IPS-15b (cell line): ENCODE results near the gene LGR4.

Experiments used
- H3K27me3 ChIP-seq: one replicate; pipeline ENCODE4 v1.6.1; 2013; ENCODE audit warnings: low read length; ENCODE audit not compliant: control insufficient read depth, insufficient read depth
- H3K36me3 ChIP-seq: one replicate; pipeline ENCODE4 v1.6.1; 2013; ENCODE audit warnings: low read length; ENCODE audit not compliant: control insufficient read depth, insufficient read depth
- H3K4me1 ChIP-seq: one replicate; pipeline ENCODE4 v1.6.1; 2013; ENCODE audit warnings: mild to moderate bottlenecking, low read length; ENCODE audit not compliant: control insufficient read depth, insufficient read depth
- H3K4me3 ChIP-seq: one replicate; pipeline ENCODE4 v1.5.1; 2013; ENCODE audit warnings: low read depth, low read length
- H3K9ac ChIP-seq: one replicate; pipeline ENCODE4 v1.6.1; 2013; ENCODE audit warnings: low read depth, mild to moderate bottlenecking, low read length
- H3K9me3 ChIP-seq: one replicate; pipeline ENCODE4 v1.6.1; 2013; ENCODE audit warnings: mild to moderate bottlenecking, low read length; ENCODE audit not compliant: control insufficient read depth, insufficient read depth

LGR4 gene

GRCh38 chr11:27380771-27381170 lies 91.8 kb downstream of the LGR4 start:
- peaks cover 17% of the 10 kb centered on the region for H3K36me3 ChIP-seq
- H3K9me3 ChIP-seq: no peaks in the 10 kb centered on the region
- H3K27me3 ChIP-seq: no peaks in the 10 kb centered on the region
- H3K4me3 ChIP-seq: no peak overlapping the region
- no peak overlapping the region for H3K9ac ChIP-seq
- no peaks in the 10 kb centered on the region for H3K4me1 ChIP-seq

DNA sequence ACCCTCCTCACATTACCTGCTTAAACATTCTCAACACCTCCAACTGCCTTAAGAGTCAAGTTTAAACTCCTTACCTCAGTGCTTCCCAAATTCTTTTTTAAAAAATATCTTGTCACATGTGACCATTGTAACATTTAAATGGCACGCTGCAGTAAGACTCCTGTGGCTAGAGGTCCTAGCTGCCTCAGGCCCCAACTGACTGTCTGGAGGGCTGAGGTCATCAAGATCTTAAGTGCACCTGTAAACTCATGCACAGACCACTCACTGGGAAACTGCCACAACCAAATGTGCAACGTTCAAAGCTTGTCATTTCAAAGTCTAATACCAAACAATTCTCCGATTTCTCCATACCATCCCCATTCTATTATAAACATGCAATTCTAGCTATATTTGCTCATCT lies 93.1 kb downstream of the LGR4 start:
- H3K9me3 ChIP-seq: no peaks in the 10 kb centered on the region
- no peaks in the 10 kb centered on the region for H3K4me1 ChIP-seq
- peaks cover 8% of the 10 kb centered on the region for H3K36me3 ChIP-seq
- H3K27me3 ChIP-seq: no peaks in the 10 kb centered on the region
- H3K4me3 ChIP-seq: no peak overlapping the region
- H3K9ac ChIP-seq: no peak overlapping the region

- H3K36me3 ChIP-seq: peaks cover 22% of the 10 kb centered on the region
Observed at GRCh38 chr11:27375370-27375769, 97.2 kb downstream of the LGR4 start.

DNA sequence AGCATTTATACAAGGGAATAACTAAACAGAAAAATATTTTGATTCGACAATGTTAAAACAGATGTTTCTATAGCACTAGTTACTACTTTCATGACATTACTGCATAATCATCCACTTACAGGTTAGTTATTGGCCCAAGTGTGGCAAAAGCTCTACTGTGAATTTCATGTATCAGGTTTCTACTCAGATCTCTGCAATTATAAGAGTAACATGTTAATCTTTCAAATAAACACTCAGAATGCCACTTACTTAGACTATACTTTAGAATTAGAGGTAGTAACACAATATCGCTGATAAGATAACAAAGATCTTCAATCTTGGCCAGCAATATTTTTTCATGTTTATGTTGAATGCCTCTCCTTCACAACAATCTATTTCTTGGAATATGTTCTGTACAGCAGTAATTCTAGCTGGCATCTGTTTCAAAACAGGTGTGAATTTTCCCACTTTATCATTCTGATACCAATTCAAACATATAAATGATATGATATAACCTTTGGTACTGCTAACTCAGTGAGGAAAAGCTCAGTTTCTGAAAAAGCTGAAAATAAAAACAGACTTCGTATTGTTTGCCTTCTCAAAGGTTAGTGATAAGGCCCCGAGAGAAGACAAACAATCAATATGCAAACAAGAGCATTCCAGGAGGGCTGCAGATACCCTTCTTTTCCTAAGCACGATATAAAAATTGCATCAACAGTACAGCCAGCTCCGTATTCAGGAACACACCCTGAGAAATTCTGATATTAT lies 98.6 kb downstream of the LGR4 start:
- no peaks in the 10 kb centered on the region for H3K27me3 ChIP-seq
- no peaks in the 10 kb centered on the region for H3K9me3 ChIP-seq
- H3K36me3 ChIP-seq: peaks cover 24% of the 10 kb centered on the region
- no peaks in the 10 kb centered on the region for H3K4me1 ChIP-seq
- no peak overlapping the region for H3K9ac ChIP-seq
- no peak overlapping the region for H3K4me3 ChIP-seq

More at GRCh38 chr11:27375370-27375769, 97.2 kb downstream of the LGR4 start:
- H3K4me1 ChIP-seq: no peaks in the 10 kb centered on the region
- no peak overlapping the region for H3K9ac ChIP-seq
- no peak overlapping the region for H3K4me3 ChIP-seq
- H3K9me3 ChIP-seq: no peaks in the 10 kb centered on the region
- no peaks in the 10 kb centered on the region for H3K27me3 ChIP-seq

DNA sequence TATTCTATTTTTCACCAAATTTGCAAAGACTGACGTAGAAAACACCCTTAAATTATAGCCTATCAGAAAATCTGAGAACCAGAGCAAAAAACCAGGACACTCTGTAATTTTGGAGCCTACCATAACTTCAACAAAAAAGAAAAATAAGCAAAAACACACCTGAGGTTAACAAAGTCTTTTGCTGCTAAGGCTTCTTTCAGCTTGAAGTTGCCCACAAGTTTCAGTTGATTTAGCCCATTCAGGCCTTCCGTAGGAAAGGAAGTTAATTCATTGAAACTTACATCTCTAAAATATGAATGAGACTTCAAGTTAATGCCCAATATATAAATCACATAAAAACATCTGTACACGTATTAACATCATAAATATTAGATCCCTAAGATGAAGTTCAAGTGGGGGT lies 99.2 kb downstream of the LGR4 start:
- H3K27me3 ChIP-seq: no peaks in the 10 kb centered on the region
- H3K36me3 ChIP-seq: peaks cover 24% of the 10 kb centered on the region
- no peaks in the 10 kb centered on the region for H3K9me3 ChIP-seq
- H3K4me3 ChIP-seq: no peak overlapping the region
- H3K4me1 ChIP-seq: no peaks in the 10 kb centered on the region
- H3K9ac ChIP-seq: no peak overlapping the region

DNA sequence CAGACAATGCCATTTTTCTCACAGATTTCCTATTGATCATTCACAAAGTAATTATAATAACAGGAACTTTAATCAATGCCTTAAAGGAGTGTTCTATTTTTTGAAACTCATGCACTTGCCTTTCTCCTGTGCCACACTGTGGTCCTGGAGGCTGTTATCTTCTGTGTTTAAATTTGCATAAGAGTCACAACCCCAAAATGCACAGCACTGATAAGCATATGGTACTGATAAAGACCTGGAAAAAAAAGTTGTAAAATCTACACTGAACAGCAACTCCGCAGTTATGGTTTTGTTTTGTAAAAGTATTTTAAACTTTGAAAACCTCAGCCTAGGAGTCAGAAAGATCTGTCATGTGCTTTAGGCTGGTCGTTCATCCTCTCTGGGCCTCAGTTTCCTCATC lies 100.4 kb downstream of the LGR4 start:
- no peak overlapping the region for H3K9ac ChIP-seq

GRCh38 chr11:27371489-27371888 lies 101.1 kb downstream of the LGR4 start:
- H3K9ac ChIP-seq: no peak overlapping the region
- H3K36me3 ChIP-seq: peaks cover 29% of the 10 kb centered on the region
- H3K4me1 ChIP-seq: no peaks in the 10 kb centered on the region
- no peaks in the 10 kb centered on the region for H3K9me3 ChIP-seq
- H3K27me3 ChIP-seq: no peaks in the 10 kb centered on the region
- no peak overlapping the region for H3K4me3 ChIP-seq

More for the DNA sequence above, 100.4 kb downstream of the LGR4 start:
- no peaks in the 10 kb centered on the region for H3K27me3 ChIP-seq
- no peaks in the 10 kb centered on the region for H3K4me1 ChIP-seq
- H3K4me3 ChIP-seq: no peak overlapping the region
- no peaks in the 10 kb centered on the region for H3K9me3 ChIP-seq
- peaks cover 29% of the 10 kb centered on the region for H3K36me3 ChIP-seq

DNA sequence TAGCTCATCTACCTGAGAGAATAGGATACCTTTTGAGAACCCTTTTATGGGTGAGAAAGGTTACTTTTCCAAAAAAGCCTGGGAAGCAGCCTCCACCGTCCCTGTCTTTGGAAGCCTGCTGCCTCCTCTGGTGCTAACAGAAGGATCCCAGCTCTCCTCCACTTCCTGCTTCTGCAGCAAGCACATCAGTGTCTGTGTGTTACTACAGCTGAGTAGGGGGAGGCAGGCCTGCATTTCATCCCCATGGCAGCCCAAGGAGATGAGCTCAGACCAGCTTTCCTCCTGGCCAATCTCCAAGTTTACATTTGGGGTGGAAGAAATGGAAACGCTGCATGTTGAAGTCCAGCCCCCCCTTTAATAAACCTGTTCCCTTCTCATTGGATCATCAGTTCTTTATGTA lies 102.2 kb downstream of the LGR4 start:
- Histone ChIP-seq H3K9ac (no peak overlapping the region), H3K4me1 (no peaks in the 10 kb centered on the region), H3K4me3 (no peak overlapping the region), H3K9me3 (no peaks in the 10 kb centered on the region), H3K27me3 (no peaks in the 10 kb centered on the region), H3K36me3 (peaks cover 29% of the 10 kb centered on the region)

GRCh38 chr11:27367881-27368280 lies 104.7 kb downstream of the LGR4 start:
- H3K9me3 ChIP-seq: no peaks in the 10 kb centered on the region
- no peak overlapping the region for H3K4me3 ChIP-seq
- H3K4me1 ChIP-seq: no peaks in the 10 kb centered on the region
- H3K9ac ChIP-seq: no peak overlapping the region
- H3K27me3 ChIP-seq: no peaks in the 10 kb centered on the region
- peaks cover 16% of the 10 kb centered on the region for H3K36me3 ChIP-seq

DNA sequence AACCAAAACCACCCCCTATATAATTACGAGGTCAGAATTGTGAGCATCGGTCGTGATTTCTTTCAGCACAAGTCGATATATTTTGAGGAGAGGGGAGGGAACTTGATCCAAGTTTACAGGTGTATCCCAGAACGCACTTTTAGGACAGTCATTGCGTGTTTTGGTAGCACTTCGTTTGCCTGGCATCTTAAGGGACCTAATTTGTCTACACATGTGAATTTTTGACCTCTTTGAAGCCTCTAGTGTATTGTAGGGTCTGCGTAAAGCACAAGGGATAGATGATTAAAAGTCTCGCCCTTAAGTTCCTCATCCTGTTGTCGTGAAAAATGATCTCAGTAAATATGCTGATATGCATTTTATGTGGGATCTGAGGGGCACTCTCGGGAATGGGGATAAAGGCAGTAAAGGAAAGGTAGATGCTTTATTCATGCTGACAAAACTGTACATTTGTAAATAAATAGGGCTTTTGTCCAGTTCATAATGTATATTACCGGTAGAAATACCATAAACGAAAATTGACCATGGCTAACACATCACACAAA lies 108.9 kb downstream of the LGR4 start:
- Histone ChIP-seq H3K36me3 (peaks cover 5% of the 10 kb centered on the region), H3K9ac (peak overlapping the region; percentile 14), H3K4me1 (peaks cover 5% of the 10 kb centered on the region), H3K27me3 (no peaks in the 10 kb centered on the region), H3K9me3 (no peaks in the 10 kb centered on the region), H3K4me3 (peak overlapping the region; percentile 95)

DNA sequence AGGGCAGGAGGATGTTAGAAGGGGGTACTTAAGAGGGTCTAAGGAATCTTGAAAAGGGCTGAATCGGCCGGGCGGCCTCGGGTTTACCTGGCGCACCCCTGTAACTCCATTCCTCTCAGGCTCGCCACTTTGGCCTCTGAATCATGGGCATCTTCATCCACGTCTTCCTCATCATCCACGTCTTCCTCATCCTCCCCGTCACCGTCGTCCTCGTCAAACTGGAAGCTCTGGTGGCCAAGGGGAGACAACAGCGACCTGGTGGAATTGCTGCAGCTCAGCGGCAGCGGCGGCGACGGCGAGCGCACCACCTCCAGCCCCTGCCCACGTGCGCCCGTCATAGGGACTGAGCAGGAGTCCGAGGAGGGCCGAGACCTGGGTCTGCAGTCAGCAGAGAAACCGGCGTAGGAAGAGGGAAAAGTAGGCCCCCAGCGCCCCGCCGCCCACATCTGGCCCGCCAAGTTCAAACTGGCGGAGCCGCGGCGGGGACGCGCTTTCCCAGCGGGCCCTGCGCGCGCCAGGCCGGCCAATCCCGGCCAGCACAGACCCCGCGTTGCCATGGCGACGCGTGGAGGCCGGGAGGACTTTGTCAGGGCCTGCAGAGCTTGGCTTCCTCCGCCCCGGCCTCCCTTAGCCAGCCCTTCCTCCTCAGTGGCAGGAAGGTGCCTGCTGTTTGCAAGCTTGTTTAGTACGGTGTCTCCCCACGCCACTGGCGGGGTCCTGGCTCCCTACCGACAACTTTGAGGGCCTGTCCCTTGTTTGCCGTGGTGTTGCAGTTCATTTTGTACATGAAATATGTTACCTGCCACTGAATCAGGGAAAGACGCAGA lies 109.6 kb downstream of the LGR4 start, which contains the start of gene CCDC34:
TSS of gene CCDC34 (minus strand) at position 467 of the 827 bp plus-strand sequence. CDS start at position 446, 21 bp downstream.
- H3K9me3 ChIP-seq: no peaks in the 10 kb centered on the region

More for the DNA sequence above, 109.6 kb downstream of the LGR4 start, which contains the start of gene CCDC34:
- H3K4me1 ChIP-seq: peaks cover 10% of the 10 kb centered on the region
- no peaks in the 10 kb centered on the region for H3K27me3 ChIP-seq
- H3K9ac ChIP-seq: peak within 1 kb of the TSS; percentile 86
- H3K36me3 ChIP-seq: peaks cover 4% of the 10 kb centered on the region
- H3K4me3 ChIP-seq: peak within 1 kb of the TSS; percentile 95
